Measurements from ENCODE around the gene ELOB. TPM values are rescaled to one million over a fixed set of nuclear protein-coding genes. Genes with fewer than 3 reads are reported as not detected.

Gene ELOB
- total and polyA plus RNA-seq, 10 of the 15 experiments (the other 5 are each of a cell fraction or from before 2014, with no cell fraction given), result 86.9 to 823 (median 263) TPM

- no peak overlapping the region for H2AFZ ChIP-seq (ENCODE audit: control insufficient read depth, low read depth, low read length)
- POLR2A ChIA-PET, result no interaction called here
- no TSS peak for BruUV-seq (replicated peaks)
- in situ Hi-C loops (cut with MboI) (no loop called here), intact Hi-C loops (cut with micrococcal nuclease; ENCODE audit: unreplicated experiment) (no loop called here)
- ATAC-seq, result no peak
- H3K4me3 ChIP-seq, result no peak overlapping the region
- H3K27me3 ChIP-seq (replicated peaks in 1 of 2; ENCODE audit: control insufficient read depth in 2 of 2, insufficient read depth in 2 of 2, low read length in 1 of 2), result peaks cover 0 to 4% of the 10 kb centered on the region in 2 experiments; a peak in 2 of 4 replicates
- CTCF ChIA-PET, result no interaction called here
- no peak for FAIRE-seq
- no peaks in the 10 kb centered on the region for H3K9me3 ChIP-seq (replicated peaks; ENCODE audit: control insufficient read depth, insufficient read depth, low read length)
- TF ChIP-seq CBX5 (IDR thresholded peaks at IDR 0.05; ENCODE audit: low read depth), result no peak
- no peak for TF ChIP-seq NR2C1 (IDR thresholded peaks at IDR 0.05)
- TF ChIP-seq MAX (IDR thresholded peaks at IDR 0.05; ENCODE audit: low read depth, low read length), result no peak
- no peak for TF ChIP-seq CHD2 (IDR thresholded peaks at IDR 0.05; ENCODE audit: borderline replicate concordance, low read depth, low read length)
- TF ChIP-seq SMAD5 (IDR thresholded peaks at IDR 0.05; ENCODE audit: low read depth), result no peak
- no peak for TF ChIP-seq RAD21 (IDR thresholded peaks at IDR 0.05; ENCODE audit: insufficient read depth, low read depth, low read length)
- TF ChIP-seq FOXM1 (IDR thresholded peaks at IDR 0.05; ENCODE audit: low read depth, low read length), result no peak
- H3K36me3 ChIP-seq (ENCODE audit: control insufficient read depth in 2 of 2, insufficient read depth in 2 of 2, low read length in 1 of 2), result no peaks in the 10 kb centered on the region
- 36% methylated on average over 20 of the region's 20 CpGs for WGBS (ENCODE audit: insufficient coverage, insufficient replicate concordance, low lambda C conversion rate, missing lambda C conversion rate)
- no peak overlapping the region for H3K4me2 ChIP-seq (ENCODE audit: control insufficient read depth, insufficient read depth)
- DNase-seq (ENCODE audit: low read depth, low spot score), result no peak
- SMC1A ChIA-PET (ENCODE audit: uncharacterized antibody, unreplicated experiment), result interaction anchor here (1.0 kb wide), 1 partner anchor 103 kb away, joined by 3 read pairs; no protein-coding TSS in a partner anchor
- H3K4me1 ChIP-seq (ENCODE audit: control insufficient read depth, insufficient read depth, low read length), result no peaks in the 10 kb centered on the region
- RAD21 ChIA-PET (ENCODE audit: unreplicated experiment), result no interaction called here
- H3K9ac ChIP-seq (ENCODE audit: control insufficient read depth, insufficient read depth, low read length), result no peak overlapping the region
- no peak overlapping the region for H3K27ac ChIP-seq (ENCODE audit: control insufficient read depth, insufficient read depth)
- peaks cover 7% of the 10 kb centered on the region for H3K79me2 ChIP-seq (ENCODE audit: control insufficient read depth, insufficient read depth, low read length)
- no peaks in the 10 kb centered on the region for H4K20me1 ChIP-seq (ENCODE audit: control insufficient read depth, insufficient read depth)
These were observed 37.6 kb upstream of the ELOB start for GRCh38 chr16:2814551-2815298.

- 55% methylated on average over 7 of the region's 7 CpGs for WGBS (ENCODE audit: insufficient coverage, insufficient replicate concordance, low lambda C conversion rate, missing lambda C conversion rate)
- Histone ChIP-seq H3K9ac (ENCODE audit: control insufficient read depth, insufficient read depth, low read length) (no peak overlapping the region), H3K4me2 (ENCODE audit: control insufficient read depth, insufficient read depth) (no peak overlapping the region), H3K27me3 (replicated peaks in 1 of 2; ENCODE audit: control insufficient read depth in 2 of 2, insufficient read depth in 2 of 2, low read length in 1 of 2) (peaks cover 0 to 4% of the 10 kb centered on the region in 2 experiments; a peak in 2 of 4 replicates), H2AFZ (ENCODE audit: control insufficient read depth, low read depth, low read length) (no peak overlapping the region), H3K4me3 (no peak overlapping the region), H3K27ac (ENCODE audit: control insufficient read depth, insufficient read depth) (no peak overlapping the region), H3K9me3 (replicated peaks; ENCODE audit: control insufficient read depth, insufficient read depth, low read length) (no peaks in the 10 kb centered on the region), H3K4me1 (ENCODE audit: control insufficient read depth, insufficient read depth, low read length) (no peaks in the 10 kb centered on the region), H4K20me1 (ENCODE audit: control insufficient read depth, insufficient read depth) (no peaks in the 10 kb centered on the region), H3K79me2 (ENCODE audit: control insufficient read depth, insufficient read depth, low read length) (peaks cover 7% of the 10 kb centered on the region), H3K36me3 (ENCODE audit: control insufficient read depth in 2 of 2, insufficient read depth in 2 of 2, low read length in 1 of 2) (no peaks in the 10 kb centered on the region)
- BruUV-seq (replicated peaks), result no TSS peak
- ATAC-seq (no peak), FAIRE-seq (no peak), DNase-seq (ENCODE audit: low read depth, low spot score) (no peak)
- CTCF ChIA-PET, result no interaction called here
- SMC1A ChIA-PET (ENCODE audit: uncharacterized antibody, unreplicated experiment), result interaction anchor here (1.0 kb wide), 1 partner anchor 104 kb away, joined by 3 read pairs; no protein-coding TSS in a partner anchor
- in situ Hi-C loops (cut with MboI), result no loop called here
- intact Hi-C loops (cut with micrococcal nuclease; ENCODE audit: unreplicated experiment), result no loop called here
- POLR2A ChIA-PET, result no interaction called here
- RAD21 ChIA-PET (ENCODE audit: unreplicated experiment), result no interaction called here
- TF ChIP-seq TAF1 (IDR thresholded peaks at IDR 0.05; ENCODE audit: borderline replicate concordance, low read depth, low read length) (no peak), ZNF217 (IDR thresholded peaks at IDR 0.05) (no peak), SMAD1 (IDR thresholded peaks at IDR 0.05; ENCODE audit: low read depth, partially characterized antibody) (no peak), NKRF (conservative IDR thresholded peaks at IDR 0.05) (no peak), GABPA (IDR thresholded peaks at IDR 0.05; ENCODE audit: low read depth) (no peak), ZBED1 (IDR thresholded peaks at IDR 0.05; ENCODE audit: borderline replicate concordance) (no peak), NFXL1 (IDR thresholded peaks at IDR 0.05; ENCODE audit: borderline replicate concordance) (no peak), SIX5 (IDR thresholded peaks at IDR 0.05; ENCODE audit: low read depth, low read length, severe bottlenecking) (no peak), ETV6 (conservative IDR thresholded peaks at IDR 0.05 in 1 of 2, IDR thresholded peaks at IDR 0.05 in 1 of 2; ENCODE audit: borderline replicate concordance in 1 of 2, low read depth in 1 of 2) (no peak), BCL11A (IDR thresholded peaks at IDR 0.05; ENCODE audit: low read depth, low read length) (no peak)
These were observed 36.7 kb upstream of the ELOB start for GRCh38 chr16:2813771-2814221.
